GM21367 (cell line): ENCODE results near the gene GNA12.
"Not testable (repeated sequence)": the region's sequence is repeated elsewhere in the genome, so short reads cannot be mapped to it uniquely, and the experiment has no call there.

Experiments
- ATAC-seq: cut with Tn5 transposase; IDR thresholded peaks from one replicate; pipeline ENCODE4 v1.9.1; 2021; ENCODE audit not compliant: unreplicated experiment

The GNA12 gene

DNA sequence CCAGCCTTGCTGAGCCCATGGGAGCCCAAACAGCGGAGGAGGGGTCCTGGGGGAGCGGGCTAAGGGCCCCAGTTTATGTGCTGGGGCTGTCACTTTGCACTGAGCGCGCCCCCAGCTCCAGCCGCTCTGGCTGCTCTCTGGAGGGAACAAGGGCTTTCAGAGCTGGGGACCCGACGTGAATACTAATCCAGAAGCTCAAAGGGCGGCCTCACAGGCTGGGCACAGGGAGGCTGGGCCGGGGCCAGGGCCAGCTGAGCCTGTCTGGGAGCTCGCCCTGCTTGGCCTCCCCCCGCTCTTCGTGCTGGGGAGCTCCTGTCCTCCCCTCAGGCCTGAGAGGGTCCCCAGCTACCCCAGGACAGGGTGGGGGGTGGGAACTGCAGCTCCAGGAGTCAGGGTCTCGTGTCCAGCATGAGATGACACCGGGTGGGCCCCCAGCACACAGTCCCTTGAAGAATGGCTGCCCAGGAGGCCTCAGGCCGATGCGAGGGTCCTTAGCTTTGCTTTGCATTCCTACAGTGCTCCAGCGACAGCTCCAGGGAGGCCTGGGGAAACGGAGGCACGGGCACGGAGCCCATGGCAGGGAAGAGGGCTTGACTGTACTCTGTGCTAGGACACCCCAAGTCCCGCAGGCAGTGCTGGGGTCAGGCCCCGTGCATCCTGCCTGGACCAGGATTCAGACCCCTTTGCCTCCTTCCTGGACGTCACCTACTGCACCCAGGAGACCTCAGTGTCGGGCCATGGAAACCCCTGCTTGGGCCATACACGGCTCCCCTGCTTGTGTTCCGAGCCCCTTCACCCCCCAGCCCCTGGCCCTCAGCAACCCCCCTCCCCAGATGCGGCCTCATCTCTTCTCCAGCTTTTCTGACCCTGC, 161.9 kb downstream of the GNA12 start:
- no peak for ATAC-seq

DNA sequence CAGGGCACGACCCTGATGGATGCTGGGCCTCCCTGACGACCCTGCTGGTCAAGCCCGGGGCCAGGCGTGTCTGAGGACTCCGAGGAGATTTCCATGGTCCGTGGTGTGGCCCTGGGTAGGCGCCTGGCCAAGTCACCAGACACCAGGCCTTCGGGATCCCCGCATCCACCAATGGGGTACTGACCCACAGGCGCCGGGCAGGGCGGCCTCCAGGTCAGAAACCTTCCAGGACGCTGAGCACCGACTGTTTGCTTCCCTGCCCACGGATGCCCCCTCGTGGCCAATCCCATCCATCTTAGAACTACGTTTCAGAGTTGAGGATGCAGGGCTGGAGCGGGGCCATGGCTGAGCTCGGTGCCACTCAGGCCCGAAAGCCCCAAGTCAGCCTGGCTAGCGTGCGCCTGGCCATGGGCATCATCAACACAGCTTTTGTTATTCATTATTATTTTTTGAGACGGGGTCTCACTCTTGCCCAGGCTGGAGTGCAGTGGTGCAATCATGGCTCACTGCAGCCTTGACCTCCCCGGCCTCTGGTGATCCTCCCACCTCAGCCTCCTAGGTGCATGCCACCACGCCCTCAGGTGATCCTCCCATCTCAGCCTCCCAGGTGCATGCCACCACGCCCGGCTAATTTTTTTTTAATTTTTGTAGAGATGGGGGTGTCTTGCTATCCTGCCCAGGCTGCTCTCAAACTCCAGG, 163.2 kb downstream of the GNA12 start:
- no peak for ATAC-seq

DNA sequence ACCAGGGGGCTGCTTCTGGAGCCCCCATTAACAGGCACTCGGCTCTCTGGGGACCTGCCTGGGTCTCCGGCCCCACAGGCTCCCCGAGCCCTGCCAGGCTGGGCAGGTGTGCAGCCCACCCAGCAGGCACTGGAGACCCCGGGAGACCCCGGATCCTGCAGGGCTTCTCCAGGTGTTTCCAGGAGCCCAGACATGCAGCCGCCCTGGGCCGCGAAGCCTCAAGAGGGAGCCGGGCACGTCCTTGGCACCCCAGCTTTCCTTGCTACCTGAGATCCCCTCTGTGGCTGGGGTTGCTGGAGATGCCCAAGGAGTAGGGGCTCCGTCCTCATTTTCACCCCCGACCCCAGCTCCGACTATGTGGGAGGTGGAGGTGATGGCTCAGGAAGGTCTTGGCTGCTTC, 163.9 kb downstream of the GNA12 start:
- ATAC-seq = no peak

DNA sequence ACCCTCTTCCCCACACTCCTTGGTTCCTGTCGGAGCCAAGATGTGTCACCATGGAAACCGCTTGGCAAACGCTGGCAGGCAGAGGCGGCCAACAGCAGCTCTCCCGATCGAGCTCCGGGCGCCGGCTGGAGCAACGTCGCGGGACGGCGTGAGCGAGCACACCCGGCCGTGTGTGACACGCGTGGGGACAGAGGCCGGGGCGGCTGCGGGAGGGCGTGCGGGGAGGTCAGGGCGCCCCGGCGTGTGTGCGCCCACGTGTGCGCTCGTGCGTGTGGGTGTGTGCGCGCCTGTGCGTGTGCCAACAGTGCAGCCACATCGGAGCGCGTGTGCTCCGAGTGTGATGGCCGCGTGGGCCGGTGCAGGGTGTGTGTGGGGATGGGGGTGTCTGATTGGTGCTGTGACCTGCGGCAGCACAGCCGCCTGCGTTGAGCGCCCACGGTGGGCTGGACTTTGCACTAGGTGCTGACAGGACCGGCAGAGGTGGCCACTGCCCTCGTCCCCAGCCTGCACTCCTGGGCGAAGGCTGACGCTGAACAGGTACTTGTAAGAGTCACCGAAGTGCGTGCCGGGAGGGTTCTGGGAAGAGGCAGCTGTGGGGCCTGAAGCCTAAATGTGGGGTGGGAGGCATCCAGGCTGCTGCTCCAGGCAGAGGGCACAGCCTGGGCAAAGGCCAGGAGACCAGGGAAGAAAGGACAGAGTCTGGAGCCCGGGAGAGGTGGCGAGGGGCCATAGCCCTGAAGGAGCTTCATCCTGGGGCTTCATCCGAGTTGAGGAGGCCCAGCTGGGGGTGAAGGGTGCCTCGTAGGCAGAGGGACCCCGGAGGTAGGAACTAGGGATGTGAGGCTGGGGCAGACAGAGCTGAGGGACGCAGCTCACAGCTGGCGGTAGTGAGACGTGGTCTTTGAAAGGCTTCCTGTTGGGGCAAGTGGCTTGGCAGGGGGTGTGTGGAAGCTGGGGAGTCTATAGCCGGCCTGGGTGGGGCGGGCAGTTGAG, 164.7 kb downstream of the GNA12 start:
- ATAC-seq = not testable (repeated sequence)

DNA sequence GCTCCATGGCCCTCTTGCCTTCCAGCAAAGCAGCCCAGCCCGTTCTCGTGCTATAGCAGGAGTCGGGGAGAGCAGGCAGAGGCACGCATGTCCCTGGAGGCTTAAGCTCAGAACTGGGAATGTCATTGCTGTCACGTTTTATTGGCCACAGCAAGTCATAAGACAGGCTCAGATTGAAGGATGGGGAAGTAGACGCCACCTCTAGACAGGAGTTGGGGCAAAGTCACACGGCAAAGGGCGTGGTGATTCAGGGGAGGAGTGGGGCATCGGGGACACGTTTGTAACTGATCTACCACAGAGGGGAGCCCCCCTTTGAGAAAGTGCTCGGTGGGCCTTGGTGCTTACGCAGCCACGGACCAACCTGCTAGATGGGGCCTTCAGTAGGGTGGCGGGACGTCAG, 165.7 kb downstream of the GNA12 start:
- ATAC-seq = not testable (repeated sequence)
